ENCODE measurements around the gene CPNE7. TPM values are rescaled to one million over a fixed set of nuclear protein-coding genes. Genes with fewer than 3 reads are reported as not detected.

The CPNE7 gene
- total and polyA plus RNA-seq, 2 of the 4 experiments (the other 2 are of a cell fraction), result 5.4 to 17.4 TPM

DNA sequence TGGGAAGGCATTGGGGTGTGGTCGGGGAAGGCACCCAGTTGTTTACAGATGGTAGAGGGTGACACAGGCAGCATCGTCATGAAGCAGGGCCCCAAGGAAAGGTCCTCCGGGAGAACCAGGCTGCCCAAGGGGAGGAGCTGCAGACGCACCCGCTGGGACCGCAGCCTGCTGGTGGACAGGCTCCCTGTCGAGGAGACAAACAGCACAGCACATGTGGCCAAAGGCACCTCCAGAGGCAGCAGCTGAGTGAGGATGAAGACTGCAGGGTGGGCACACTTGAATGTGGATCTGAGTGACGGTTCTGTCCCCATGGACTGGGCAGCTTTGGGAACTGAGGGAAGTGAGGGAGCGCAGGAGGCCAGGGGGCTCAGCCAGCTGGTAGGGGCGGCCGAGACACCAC lies 69.6 kb downstream of the CPNE7 start:
- no peak overlapping the region for H2AK9ac ChIP-seq (replicated peaks; ENCODE audit: low read depth, low read length, poor library complexity)
- in situ Hi-C loops (cut with MboI; ENCODE audit: low sequenced_read_pairs) (no loop called here), intact Hi-C loops (cut with micrococcal nuclease) (no loop called here), dilution Hi-C loops (cut with HindIII; ENCODE audit: low sequenced_read_pairs, unreplicated experiment) (no loop called here)
- no peak overlapping the region for H3K4me2 ChIP-seq (ENCODE audit: low read depth, low read length)
- H2BK15ac ChIP-seq (ENCODE audit: low read depth, low read length), result no peak overlapping the region
- no peak for ATAC-seq (ENCODE audit: low read depth)
- BruUV-seq (replicated peaks), result no TSS peak
- H2AFZ ChIP-seq (replicated peaks; ENCODE audit: low read length, poor library complexity), result no peak overlapping the region
- H3K56ac ChIP-seq (ENCODE audit: extremely low read depth, insufficient read depth, low read length), result no peak overlapping the region
- no peaks in the 10 kb centered on the region for H3K9me1 ChIP-seq (ENCODE audit: insufficient read depth, low read length)
- H4K8ac ChIP-seq (ENCODE audit: low read depth in 2 of 2, low read length in 2 of 2), result no peak overlapping the region
- 82% methylated on average over 4 of the region's 11 CpGs; no CpG with 5 or more reads in 1 of the 2 experiments for WGBS, 2 experiments (ENCODE audit: extremely low coverage in 2 of 2, insufficient read length in 1 of 2)
- H3K14ac ChIP-seq (replicated peaks; ENCODE audit: low read depth, low read length), result no peak overlapping the region
- peaks cover 8% of the 10 kb centered on the region; the same call in 1 of the 2 replicates for H4K20me1 ChIP-seq (ENCODE audit: insufficient read depth, low read length)
- no peak overlapping the region for H3K27ac ChIP-seq (ENCODE audit: insufficient read depth, low read length)
- DNase-seq, result no peak
- no peak for TF ChIP-seq MAFK (IDR thresholded peaks at IDR 0.05; ENCODE audit: low read depth, low read length)
- no peak for TF ChIP-seq CEBPB (IDR thresholded peaks at IDR 0.05; ENCODE audit: low read depth, low read length)
- TF ChIP-seq CHD1 (IDR thresholded peaks at IDR 0.05; ENCODE audit: low read depth, low read length), result no peak
- no peak for TF ChIP-seq RCOR1 (IDR thresholded peaks at IDR 0.05; ENCODE audit: insufficient replicate concordance, low read length)
- TF ChIP-seq, protein P1, sequence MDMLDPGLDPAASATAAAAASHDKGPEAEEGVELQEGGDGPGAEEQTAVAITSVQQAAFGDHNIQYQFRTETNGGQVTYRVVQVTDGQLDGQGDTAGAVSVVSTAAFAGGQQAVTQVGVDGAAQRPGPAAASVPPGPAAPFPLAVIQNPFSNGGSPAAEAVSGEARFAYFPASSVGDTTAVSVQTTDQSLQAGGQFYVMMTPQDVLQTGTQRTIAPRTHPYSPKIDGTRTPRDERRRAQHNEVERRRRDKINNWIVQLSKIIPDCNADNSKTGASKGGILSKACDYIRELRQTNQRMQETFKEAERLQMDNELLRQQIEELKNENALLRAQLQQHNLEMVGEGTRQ (IDR thresholded peaks at IDR 0.05; ENCODE audit: low read depth, low read length), result no peak
- no peak for TF ChIP-seq RAD21 (IDR thresholded peaks at IDR 0.05; ENCODE audit: low read length)
- no peak for TF ChIP-seq BHLHE40 (IDR thresholded peaks at IDR 0.05; ENCODE audit: low read depth, low read length)
- TF ChIP-seq NFE2L2 (IDR thresholded peaks at IDR 0.05; ENCODE audit: low read depth, low read length), result no peak
- TF ChIP-seq FOS (IDR thresholded peaks at IDR 0.05; ENCODE audit: low read depth, low read length), result no peak
- no peak for TF ChIP-seq MXI1 (IDR thresholded peaks at IDR 0.05; ENCODE audit: borderline replicate concordance, low read depth, low read length)
- TF ChIP-seq SMC3 (IDR thresholded peaks at IDR 0.05; ENCODE audit: low read depth, low read length), result no peak
- no peak for TF ChIP-seq POLR2A (IDR thresholded peaks at IDR 0.05; ENCODE audit: low read depth, low read length)
- TF ChIP-seq, protein P2, sequence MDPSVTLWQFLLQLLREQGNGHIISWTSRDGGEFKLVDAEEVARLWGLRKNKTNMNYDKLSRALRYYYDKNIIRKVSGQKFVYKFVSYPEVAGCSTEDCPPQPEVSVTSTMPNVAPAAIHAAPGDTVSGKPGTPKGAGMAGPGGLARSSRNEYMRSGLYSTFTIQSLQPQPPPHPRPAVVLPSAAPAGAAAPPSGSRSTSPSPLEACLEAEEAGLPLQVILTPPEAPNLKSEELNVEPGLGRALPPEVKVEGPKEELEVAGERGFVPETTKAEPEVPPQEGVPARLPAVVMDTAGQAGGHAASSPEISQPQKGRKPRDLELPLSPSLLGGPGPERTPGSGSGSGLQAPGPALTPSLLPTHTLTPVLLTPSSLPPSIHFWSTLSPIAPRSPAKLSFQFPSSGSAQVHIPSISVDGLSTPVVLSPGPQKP (IDR thresholded peaks at IDR 0.05; ENCODE audit: borderline replicate concordance, low read depth, low read length), result no peak
- TF ChIP-seq RFX5 (IDR thresholded peaks at IDR 0.05; ENCODE audit: low read depth, low read length), result no peak
- no peak for TF ChIP-seq MAZ (IDR thresholded peaks at IDR 0.05; ENCODE audit: borderline replicate concordance, low read depth, low read length)
- no peak overlapping the region for H2AK5ac ChIP-seq (ENCODE audit: low read depth, low read length)
- no peaks in the 10 kb centered on the region for H3K9me3 ChIP-seq (ENCODE audit: control insufficient read depth, insufficient read depth, low read length)
- H3K79me1 ChIP-seq (ENCODE audit: low read depth in 1 of 2, low read length in 2 of 2), result peaks cover 4 to 11% of the 10 kb centered on the region in 2 experiments; a peak in 2 of 4 replicates
- no peak overlapping the region for H3K23ac ChIP-seq (ENCODE audit: low read depth, low read length)
- no peak overlapping the region for H3K9ac ChIP-seq (ENCODE audit: low read depth, low read length)
- no peak overlapping the region for H3K4me3 ChIP-seq (ENCODE audit: insufficient read depth, low read depth, low read length)
- H2BK120ac ChIP-seq (ENCODE audit: low read depth, low read length), result no peak overlapping the region
- H3K27me3 ChIP-seq (ENCODE audit: control insufficient read depth, insufficient read depth, low read length), result no peaks in the 10 kb centered on the region
- peaks cover 2% of the 10 kb centered on the region; the same call in 1 of the 2 replicates for H3K4me1 ChIP-seq (ENCODE audit: control insufficient read depth, insufficient read depth, low read length)
- ChIA-PET CTCF (no interaction called here), POLR2A (ENCODE audit: unreplicated experiment) (no interaction called here)
- no peak overlapping the region for H4K5ac ChIP-seq (ENCODE audit: low read depth, low read length)
- no peak overlapping the region for H4K91ac ChIP-seq (ENCODE audit: insufficient read depth, low read depth, low read length)
- peaks cover 44% of the 10 kb centered on the region for H3K36me3 ChIP-seq (ENCODE audit: control insufficient read depth, insufficient read depth, low read length)
- no peak overlapping the region for H2BK5ac ChIP-seq (ENCODE audit: low read depth, low read length, poor library complexity, severe bottlenecking)
- H2BK20ac ChIP-seq (ENCODE audit: low read depth, low read length), result no peak overlapping the region
- no peak overlapping the region for H3K4ac ChIP-seq (ENCODE audit: low read depth, low read length)
- no peak overlapping the region for H3K18ac ChIP-seq (ENCODE audit: low read depth, low read length)
